HG02884 (cell line): ENCODE data around the gene ABCC5.
"Not testable (repeated sequence)": the region's sequence is repeated elsewhere in the genome, so short reads cannot be mapped to it uniquely, and the experiment has no call there.

Experiments
- ATAC-seq: cut with Tn5 transposase; IDR thresholded peaks from one replicate; pipeline ENCODE4 v1.9.1; 2021; ENCODE audit warnings: mild to moderate bottlenecking, moderate library complexity; ENCODE audit not compliant: unreplicated experiment

The ABCC5 gene

DNA sequence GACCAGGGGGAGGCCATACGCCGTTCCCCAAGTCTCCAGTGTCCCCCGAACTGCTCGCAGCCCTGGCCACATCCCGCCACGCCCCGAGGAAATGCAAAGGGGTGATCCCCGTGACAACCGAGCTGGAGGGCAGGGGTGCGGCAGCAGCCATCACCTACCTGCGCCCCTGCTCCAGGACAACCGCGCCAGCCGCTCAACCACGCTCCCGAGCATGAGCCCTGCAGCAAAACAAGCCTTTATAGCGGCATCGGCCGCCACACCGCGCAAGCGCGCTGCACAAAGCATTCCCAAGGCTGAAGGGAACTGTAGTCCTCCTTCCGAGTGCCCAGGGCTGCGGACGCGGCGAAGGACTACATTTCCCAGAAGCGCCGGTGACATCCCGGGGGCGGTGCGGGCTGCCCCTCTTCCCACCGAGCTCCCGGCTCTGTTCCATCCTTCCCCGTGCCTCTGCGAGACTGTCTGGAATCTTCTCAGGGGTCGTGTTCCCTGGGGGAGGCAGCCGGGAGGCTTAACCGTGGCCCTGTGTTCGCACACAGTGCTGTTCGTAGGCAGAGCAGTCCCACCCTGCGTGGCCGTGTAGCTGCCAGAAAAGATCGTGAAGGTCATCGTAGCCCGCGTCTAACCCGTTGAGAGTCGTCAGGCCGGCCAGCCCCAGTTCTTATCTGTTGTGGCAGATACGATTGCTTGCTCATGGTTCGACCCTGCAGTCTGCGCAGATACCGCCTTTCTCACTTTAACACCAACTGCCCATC, at the start of gene ABCC5:
TSS of gene ABCC5 (minus strand) at position 213 of the 752 bp plus-strand sequence. CDS start 3,492 bp downstream, outside the sequence.
- peak; percentile 98 for ATAC-seq

DNA sequence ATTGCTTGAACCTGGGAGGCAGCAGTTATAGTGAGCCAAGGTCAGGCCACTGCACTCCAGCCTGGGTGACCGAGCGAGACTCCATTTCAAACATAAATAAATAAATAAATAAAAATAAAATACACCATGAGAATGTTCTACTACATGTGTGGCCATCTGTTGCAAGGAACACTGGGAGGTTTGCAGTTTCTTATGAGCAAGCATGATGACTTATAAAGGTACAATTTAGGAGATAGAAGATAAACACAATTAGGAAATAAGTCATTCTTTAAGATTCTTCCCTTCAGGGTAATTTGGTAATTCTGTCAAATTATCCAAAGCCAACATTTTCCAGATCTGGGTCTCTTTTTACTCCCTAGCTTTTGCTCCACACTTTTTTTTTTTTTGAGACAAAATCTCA, 48.5 kb upstream of the ABCC5 start:
- ATAC-seq: no peak

DNA sequence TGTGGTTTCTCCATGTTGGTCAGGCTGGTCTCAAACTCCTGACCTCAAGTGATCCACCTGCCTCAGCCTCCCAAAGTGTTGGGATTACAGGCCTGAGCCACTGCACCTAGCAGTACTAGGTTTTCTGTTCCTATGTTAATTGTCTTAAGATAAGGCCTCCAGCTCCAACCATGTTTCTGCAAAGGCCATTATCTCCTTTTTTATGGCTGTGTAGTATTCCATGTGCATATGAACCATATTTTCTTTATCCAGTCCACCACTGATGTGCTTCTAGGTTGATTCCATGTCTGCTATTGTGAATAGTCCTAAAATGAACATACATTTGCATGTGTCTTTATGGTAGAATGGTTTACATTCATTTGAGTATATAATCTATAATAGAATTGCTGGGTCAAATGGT, 45.0 kb upstream of the ABCC5 start:
- ATAC-seq: no peak

DNA sequence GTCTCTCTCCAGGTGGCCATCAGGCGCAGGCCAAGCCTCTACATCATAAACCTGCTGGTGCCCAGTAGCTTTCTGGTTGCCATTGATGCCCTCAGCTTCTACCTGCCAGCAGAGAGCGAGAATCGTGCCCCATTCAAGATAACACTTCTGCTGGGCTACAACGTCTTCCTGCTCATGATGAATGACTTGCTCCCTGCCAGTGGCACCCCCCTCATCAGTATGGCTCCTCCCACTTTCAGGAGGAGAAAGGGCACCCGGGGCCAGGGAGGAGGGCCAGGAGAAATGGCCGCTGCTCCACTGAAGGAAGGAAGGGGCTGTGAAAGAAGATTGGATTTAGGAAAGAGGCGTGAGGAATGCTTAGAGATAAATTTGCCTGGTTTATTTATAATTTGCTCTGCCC, 41.7 kb upstream of the ABCC5 start:
- no peak for ATAC-seq

DNA sequence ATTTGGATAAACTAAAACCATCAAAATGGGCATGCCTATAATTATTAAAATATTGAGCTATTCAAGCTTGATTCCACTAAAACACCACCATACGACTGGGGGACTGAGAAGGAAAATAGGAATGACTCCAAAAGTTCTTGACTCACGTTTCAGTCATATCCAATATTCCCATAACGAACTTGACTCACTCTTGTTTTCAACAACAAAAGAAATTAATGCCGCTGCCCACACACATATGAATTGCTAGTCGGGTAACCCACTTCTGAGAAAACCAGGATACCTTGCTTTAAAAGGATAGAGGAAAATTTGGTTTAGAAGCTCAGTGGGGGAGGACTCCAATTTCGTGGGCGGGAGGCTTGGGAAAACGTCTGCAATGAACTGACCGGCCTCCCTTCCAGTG, 40.3 kb upstream of the ABCC5 start:
- ATAC-seq: no peak

DNA sequence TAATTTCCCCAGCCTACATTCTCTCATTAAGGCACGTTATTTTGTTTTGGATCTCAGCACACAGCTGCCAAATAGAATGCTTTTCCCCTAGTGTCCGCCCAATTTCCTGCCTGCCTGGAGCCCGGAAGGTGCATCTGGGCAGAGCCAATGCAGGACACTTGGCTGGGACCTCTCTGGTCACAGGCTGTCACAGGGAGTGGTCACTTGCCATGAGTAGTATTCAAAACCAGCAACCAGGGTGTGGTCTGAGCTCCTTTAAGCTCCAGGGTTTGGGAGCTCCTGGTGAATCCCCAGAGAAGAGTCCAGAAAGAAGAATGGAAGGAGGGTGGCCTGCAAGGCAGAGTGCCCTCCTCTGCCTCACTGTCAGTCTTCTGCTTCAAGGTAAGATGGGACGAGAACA, 35.1 kb upstream of the ABCC5 start, which contains the start of gene HTR3C:
TSS of gene HTR3C (plus strand) at position 281 of the 400 bp plus-strand sequence. CDS start at position 315, 34 bp downstream.
- no peak for ATAC-seq

DNA sequence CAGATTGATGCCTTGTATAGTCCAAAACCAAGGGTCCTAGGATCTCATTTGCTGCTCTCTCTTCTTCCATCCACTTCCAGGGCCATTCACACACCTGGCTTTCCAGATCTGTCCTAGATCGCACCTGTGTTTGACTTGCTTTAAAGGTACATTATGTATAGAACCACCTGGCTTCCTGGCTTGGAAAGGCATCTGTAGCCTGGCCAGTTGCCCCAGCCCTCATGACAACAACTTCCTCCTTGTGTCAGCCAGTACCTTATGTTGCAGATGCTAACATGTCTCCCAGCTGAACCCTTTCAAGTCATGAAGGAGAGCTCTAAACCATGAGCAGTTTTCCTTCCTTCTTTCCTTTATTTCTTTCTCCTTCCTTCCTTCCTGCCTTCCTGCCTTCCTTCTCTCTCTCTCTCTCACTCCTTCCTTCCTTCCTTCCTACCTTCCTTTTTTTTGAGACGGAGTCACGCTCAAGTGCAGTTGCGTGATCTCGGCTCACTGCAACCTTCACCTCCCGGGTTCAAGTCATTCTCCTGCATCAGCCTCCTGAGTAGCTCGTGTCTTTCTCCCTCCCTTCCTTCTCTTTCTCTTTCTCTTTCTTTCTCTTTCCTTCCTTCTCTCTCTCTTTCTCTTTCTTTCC, 32.6 kb upstream of the ABCC5 start:
- ATAC-seq: no peak

DNA sequence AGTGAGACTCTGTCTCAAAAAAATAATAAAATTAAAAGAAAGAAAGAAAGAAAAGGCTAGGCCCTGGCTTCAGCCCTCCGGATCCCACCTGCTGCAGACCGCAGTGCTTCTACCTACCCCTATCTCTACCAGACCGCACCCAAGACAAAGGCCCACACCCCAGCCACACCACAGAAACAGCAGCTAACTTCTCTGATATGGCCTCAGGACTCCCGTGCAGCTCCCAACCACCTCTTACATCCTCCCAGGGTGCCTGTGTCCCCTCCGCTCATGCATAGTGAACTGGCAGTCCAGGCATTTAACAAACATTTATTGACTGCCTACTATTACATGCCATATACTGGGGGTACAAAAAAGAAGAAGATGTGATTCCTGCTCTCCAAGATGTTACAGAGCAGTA, 28.3 kb upstream of the ABCC5 start:
- ATAC-seq: no peak

DNA sequence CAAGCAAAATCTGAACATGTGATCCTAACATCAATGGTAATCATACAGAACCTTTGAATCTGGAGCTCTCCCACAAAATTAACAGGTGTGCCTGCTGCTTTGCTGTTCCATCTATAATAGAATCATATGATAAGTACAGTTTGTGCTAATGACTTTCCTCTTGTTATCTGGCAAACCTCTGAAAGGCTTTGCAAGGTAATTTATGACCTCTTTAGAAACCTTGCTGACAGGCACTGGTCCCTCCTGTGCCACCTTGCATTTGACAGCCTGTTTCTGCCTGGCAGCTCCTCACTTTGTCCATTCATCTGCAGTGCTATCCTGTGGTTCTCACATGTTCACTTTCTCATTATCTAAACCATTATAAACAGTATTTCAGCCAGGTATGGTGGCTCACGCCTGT, 24.9 kb upstream of the ABCC5 start:
- ATAC-seq: no peak

DNA sequence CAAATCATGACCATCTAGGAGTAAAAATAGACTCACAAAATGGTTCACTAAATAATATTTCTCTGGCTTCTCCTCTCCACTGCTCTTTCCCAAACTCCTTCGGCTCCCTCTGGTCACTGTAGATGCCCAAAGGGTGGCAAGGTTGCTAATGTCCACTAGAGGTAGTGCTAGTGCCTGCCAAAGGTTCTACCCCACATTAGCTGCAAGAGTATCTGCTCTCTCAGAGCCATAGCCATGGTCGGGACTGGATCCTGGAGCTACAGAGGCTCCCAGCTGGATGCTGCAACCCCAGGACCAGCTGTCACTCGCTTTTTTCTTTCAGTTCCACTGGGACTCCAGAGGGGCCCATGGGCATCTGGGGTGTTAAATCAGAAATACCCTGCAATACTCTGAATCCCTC, 22.3 kb upstream of the ABCC5 start:
- no peak for ATAC-seq

DNA sequence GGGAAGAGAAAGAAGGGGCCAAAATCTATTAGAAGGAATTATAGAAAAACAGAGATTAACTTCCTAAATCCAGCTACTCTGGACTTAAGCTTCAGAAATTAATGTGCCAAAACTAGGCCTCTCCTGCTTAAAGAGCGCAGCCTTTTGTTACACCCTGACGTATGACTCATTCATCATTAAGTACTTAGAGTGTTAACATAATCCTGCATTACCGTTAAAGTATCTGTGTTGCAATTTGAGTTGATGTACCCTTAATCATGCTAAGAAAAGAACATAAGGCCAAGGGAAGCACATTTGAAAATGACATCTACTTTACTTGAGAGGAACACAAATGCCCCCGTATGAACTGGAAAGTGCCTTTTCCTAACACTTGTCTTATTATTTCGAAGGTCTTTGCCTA, 21.7 kb upstream of the ABCC5 start:
- ATAC-seq: no peak

DNA sequence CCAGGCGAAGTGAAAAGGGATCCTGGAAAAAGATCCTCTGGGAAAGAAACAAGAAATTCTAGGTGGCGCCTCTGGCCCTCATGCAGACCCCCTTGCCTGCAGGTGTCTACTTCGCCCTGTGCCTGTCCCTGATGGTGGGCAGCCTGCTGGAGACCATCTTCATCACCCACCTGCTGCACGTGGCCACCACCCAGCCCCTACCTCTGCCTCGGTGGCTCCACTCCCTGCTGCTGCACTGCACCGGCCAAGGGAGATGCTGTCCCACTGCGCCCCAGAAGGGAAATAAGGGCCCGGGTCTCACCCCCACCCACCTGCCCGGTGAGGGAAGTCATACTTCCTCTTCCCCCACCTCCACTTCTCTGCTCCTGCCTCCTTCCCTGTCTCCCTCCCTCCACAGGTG, 20.6 kb upstream of the ABCC5 start:
- not testable (repeated sequence) for ATAC-seq

DNA sequence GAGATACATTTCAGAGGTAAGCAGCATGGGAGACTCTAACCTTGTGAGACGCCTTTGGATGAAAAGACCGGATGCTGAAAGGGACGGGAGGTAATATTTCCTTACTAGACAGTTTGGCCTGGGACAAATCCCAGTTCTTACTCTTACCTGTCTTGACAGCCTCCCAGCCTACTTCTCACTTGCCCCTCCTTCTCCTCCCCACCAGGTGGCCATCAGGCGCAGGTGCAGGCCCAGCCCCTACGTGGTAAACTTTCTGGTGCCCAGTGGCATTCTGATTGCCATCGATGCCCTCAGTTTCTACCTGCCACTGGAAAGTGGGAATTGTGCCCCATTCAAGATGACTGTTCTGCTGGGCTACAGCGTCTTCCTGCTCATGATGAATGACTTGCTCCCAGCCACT, 20.1 kb upstream of the ABCC5 start:
- no peak for ATAC-seq

DNA sequence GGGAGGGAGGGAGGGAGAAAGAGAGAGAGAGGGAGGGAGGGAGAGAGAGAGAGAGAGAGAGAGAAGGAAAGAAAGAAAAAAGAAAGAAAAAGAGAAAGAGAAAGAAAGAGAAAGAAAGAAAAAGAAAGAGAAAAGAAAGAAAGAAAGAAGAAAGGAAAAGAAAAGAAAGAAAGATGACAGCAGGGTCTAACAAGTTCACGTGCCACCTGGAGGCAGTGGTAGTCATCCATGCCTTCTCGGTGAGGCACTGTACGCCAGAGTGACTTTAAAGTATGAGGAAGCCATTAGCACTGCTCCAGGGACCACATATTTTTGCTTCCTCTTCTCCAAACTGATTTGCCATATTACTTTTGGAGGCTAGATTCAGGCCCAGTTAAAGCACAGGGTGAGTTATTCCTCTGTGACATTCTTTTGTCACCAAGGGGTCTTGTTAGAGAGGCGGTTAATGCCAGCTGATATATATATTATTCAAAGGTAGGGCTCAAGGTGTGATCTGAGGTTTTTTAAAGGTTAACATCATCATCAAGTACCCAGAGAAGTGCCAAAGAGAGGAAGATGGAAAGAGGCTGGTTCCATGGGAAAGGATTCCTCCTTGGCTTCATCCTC, 13.6 kb upstream of the ABCC5 start, which contains the start of gene HTR3D:
TSS of gene HTR3D (plus strand) at position 556 of the 606 bp plus-strand sequence. CDS start at position 556, 0 bp downstream.
- ATAC-seq: no peak

DNA sequence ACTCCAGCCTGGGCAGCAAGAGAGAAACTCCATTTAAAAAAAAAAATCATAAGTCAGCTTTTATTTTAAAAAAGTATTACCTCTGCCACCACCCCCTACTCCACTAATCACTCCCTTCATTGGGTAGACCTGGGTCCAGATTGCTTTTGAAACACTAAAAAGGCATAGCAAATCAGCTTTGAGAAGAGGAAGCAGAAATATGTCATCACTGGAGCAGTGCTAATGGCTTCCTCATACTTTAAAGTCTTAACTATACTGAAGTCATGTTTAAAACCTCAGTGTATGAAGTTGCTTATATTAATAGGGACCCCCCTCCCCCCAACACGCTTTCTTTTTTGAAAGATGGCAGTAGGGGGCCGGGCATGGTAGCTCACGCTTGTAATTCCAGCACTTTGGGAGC, 12.9 kb upstream of the ABCC5 start:
- no peak for ATAC-seq

DNA sequence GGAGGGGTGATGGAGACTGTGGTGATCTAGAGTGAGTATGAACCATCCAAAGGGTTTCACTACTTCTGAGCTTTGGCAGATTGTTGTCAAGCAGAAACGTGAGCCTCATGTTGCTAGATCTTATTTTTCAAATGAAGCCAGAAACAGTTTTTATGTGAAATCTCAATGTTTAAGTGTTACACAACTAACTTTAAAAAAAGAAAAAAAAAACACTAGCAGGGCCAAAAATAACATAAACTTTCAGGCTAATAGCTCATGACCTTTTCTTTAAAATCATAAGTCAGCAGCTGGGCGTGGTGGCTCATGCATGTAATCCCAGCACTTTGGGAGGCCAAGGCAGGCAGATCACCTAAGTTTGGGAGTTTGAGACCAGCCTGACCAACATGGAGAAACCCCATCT, 11.8 kb upstream of the ABCC5 start:
- no peak for ATAC-seq

DNA sequence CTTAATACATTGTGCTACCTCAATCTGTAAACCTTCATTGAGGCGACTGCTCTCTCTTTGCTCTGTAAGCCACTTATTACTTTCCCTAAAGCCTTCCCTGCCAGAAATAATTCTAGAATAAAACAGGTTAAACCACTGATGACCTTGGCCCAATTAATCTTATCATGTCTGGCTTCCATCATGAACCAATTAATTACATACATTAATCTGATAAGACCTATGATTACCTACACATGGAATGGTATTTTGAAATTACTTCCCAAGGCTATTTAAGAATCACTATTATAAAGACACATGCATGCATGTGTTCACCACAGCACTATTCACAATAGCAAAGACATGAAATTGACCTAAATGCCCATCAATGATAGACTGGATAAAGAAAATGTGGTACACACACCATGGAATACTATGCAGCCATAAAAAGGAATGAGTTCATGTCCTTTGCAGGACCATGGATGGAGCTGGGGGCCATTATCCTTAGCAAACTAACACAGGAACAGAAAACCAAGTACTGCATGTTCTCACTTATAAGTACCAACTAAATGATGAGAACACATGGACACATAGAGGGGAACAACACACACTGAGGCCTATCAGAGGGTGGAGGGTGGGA, 10.7 kb upstream of the ABCC5 start:
- ATAC-seq: not testable (repeated sequence)

DNA sequence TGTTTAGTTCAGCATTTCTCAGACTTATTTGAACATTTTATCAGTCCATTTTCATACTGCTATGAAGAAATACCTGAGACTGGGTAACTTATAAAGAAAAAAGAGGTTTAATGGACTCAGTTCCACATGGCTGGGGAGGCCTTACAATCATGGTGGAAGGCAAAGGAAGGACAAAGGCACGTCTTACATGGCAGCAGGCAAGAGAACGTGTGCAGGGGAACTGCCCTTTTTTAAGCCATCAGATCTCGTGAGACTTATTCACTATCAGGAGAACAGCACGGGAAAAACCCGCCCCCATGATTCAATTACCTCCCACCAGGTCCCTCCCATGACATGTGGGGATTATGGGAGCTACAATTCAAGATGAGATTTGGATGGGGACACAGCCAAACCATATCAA, 7.6 kb upstream of the ABCC5 start:
- ATAC-seq: not testable (repeated sequence)

DNA sequence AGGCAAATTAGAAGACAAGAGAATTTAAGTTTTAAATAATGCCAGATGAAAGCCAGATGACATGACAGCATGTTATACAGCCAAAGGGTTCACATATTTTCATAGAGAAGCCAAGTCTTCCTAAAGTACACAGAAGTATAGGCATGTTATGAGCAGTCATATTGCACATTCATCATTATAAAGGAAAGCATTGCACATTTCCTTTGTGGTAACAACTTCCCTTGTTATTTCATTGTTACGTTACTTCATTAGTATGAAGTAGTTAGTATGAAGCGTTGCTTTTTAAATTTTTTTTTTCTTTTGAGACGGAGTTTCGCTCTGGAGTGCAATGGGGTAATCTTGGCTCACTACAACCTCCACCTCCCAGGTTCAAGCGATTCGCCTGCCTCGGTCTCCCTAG, 4.6 kb upstream of the ABCC5 start:
- no peak for ATAC-seq

DNA sequence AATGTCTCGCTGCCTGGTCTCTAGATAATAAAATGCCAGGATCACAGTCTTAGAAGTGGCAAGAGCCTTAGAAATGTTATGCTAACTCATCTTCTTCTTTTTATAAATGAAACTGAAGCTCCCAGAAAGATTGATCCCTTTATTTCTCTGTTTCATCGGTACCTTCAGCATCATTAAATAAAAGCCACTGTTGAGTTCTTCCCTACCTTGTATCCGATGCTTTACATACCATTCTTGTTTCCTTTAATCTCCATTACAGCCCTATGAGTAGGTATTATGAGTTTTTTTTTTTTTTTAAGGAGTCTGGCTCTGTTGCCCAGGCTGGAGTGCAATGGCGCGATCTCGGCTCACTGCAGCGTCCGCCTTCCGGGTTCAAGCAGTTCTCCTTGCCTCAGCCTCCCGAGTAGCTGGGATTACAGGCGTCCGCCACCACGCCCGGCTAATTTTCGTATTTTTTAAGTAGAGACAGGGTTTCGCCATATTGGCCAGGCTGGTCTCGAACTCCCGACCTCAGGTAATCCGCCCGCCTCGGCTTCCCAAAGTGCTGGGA, 815 bp upstream of the ABCC5 start:
- ATAC-seq: no peak
